ENCODE measurements around the gene SEPTIN5. TPM values are rescaled to one million over a fixed set of nuclear protein-coding genes. Genes with fewer than 3 reads are reported as not detected.

Gene SEPTIN5
- total and polyA plus RNA-seq, 9 of the 15 experiments (the other 6 are each of a cell fraction or from before 2014, with no cell fraction given) = 0.03 to 195 (median 119) TPM

- TF ChIP-seq PHF20 (IDR thresholded peaks at IDR 0.05; ENCODE audit: partially characterized antibody) = peak; percentile 91
- TF ChIP-seq NFRKB (IDR thresholded peaks at IDR 0.05; ENCODE audit: low read depth) = no peak
- TF ChIP-seq FOXJ2 (tag; IDR thresholded peaks at IDR 0.05) = no peak
- TF ChIP-seq MTA1 (IDR thresholded peaks at IDR 0.05; ENCODE audit: borderline replicate concordance) = peak; percentile 90
- TF ChIP-seq BMI1 (IDR thresholded peaks at IDR 0.05; ENCODE audit: low read length) = 0 out of 2 replicates have a peak, but pooled peaks have one; percentile 32
- no peak; the same call in 1 of the 2 replicates for TF ChIP-seq CEBPZ (IDR thresholded peaks at IDR 0.05; ENCODE audit: borderline replicate concordance, low read depth, low read length)
- TF ChIP-seq HOXB6 (CRISPR knock-in tag; IDR thresholded peaks at IDR 0.05; ENCODE audit: borderline replicate concordance) = 0 out of 2 replicates have a peak, but pooled peaks have one; percentile 83
- TF ChIP-seq, protein P1, sequence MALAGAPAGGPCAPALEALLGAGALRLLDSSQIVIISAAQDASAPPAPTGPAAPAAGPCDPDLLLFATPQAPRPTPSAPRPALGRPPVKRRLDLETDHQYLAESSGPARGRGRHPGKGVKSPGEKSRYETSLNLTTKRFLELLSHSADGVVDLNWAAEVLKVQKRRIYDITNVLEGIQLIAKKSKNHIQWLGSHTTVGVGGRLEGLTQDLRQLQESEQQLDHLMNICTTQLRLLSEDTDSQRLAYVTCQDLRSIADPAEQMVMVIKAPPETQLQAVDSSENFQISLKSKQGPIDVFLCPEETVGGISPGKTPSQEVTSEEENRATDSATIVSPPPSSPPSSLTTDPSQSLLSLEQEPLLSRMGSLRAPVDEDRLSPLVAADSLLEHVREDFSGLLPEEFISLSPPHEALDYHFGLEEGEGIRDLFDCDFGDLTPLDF (CRISPR knock-in tag; IDR thresholded peaks at IDR 0.05) = peak; percentile 97
- TF ChIP-seq HCFC1 (IDR thresholded peaks at IDR 0.05; ENCODE audit: low read depth, low read length) = peak; percentile 64; the same call in 1 of the 2 replicates
- TF ChIP-seq KDM5B (IDR thresholded peaks at IDR 0.05; ENCODE audit: insufficient replicate concordance, low read depth, low read length) = no peak
- peak; percentile 72 for TF ChIP-seq EHMT2 (IDR thresholded peaks at IDR 0.05)
- TF ChIP-seq NR0B1 (IDR thresholded peaks at IDR 0.05; ENCODE audit: partially characterized antibody) = no peak
- peak; percentile 67 for TF ChIP-seq EGR1 (conservative IDR thresholded peaks at IDR 0.05)
- peak; percentile 82 for TF ChIP-seq CHD4 (IDR thresholded peaks at IDR 0.05; ENCODE audit: insufficient read depth, insufficient replicate concordance, low read depth, low read length, poor library complexity, severe bottlenecking)
- TF ChIP-seq, protein P2, sequence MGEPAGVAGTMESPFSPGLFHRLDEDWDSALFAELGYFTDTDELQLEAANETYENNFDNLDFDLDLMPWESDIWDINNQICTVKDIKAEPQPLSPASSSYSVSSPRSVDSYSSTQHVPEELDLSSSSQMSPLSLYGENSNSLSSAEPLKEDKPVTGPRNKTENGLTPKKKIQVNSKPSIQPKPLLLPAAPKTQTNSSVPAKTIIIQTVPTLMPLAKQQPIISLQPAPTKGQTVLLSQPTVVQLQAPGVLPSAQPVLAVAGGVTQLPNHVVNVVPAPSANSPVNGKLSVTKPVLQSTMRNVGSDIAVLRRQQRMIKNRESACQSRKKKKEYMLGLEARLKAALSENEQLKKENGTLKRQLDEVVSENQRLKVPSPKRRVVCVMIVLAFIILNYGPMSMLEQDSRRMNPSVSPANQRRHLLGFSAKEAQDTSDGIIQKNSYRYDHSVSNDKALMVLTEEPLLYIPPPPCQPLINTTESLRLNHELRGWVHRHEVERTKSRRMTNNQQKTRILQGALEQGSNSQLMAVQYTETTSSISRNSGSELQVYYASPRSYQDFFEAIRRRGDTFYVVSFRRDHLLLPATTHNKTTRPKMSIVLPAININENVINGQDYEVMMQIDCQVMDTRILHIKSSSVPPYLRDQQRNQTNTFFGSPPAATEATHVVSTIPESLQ (CRISPR knock-in tag; IDR thresholded peaks at IDR 0.05) = no peak
- TF ChIP-seq ADNP (tag; IDR thresholded peaks at IDR 0.05) = no peak
- TF ChIP-seq ZNF740 (CRISPR knock-in tag; IDR thresholded peaks at IDR 0.05) = no peak
- peak in 1 of 2 experiments; percentile 54; a peak in 1 of 4 replicates for TF ChIP-seq ZNF740 (tag; IDR thresholded peaks at IDR 0.05)
- TF ChIP-seq CBFA2T3 (IDR thresholded peaks at IDR 0.05) = peak; percentile 46
Observed at GRCh38 chr22:19717691-19718455, 3.6 kb downstream of the SEPTIN5 start (continued).
